PC-9 (cell line): ENCODE measurements around the gene NR4A1. TPM values are rescaled to one million over a fixed set of nuclear protein-coding genes. Genes with fewer than 3 reads are reported as not detected.

Source experiments
- BruUV-seq: library from RNA; stranded (reverse); fragments of 400-500 nt; replicated peaks from 2 replicates; lab custom pipeline; 2021; lab: Mats Ljungman, UMichigan
- CTCF ChIA-PET: fragments of 300-600 bp; sonication (Branson Sonifier 250); formaldehyde crosslinking; loops from one replicate; lab custom pipeline; 2022; ENCODE audit warnings: antibody characterized with exemption; lab: Charles Lee
- POLR2A ChIA-PET: fragments of 300-600 bp; sonication (Branson Sonifier 250); formaldehyde crosslinking; loops from one replicate; lab custom pipeline; 2022; ENCODE audit warnings: antibody characterized with exemption; ENCODE audit not compliant: unreplicated experiment; lab: Charles Lee
- DNase-seq, 2 experiments: peaks; one replicate each; pipeline versions ENCODE4 v3.0.0 to v3.0.0-alpha.2; 2015 to 2022; ENCODE audit warnings: mixed read lengths in 1 of 2
- H2AFZ ChIP-seq: fragments of 200-600 bp; sonication (generic); 2 replicates; pipeline ENCODE4 v1.8.1; 2017; ENCODE audit warnings: antibody characterized with exemption
- H3F3A ChIP-seq: fragments of 200-600 bp; sonication (generic); 2 replicates; pipeline ENCODE4 v1.8.1; 2017; ENCODE audit warnings: antibody characterized with exemption, mild to moderate bottlenecking, low read depth; ENCODE audit not compliant: insufficient read depth
- H3K27ac ChIP-seq: fragments of 200-600 bp; sonication (generic); 2 replicates; pipeline ENCODE4 v1.6.1; 2016; ENCODE audit warnings: mixed run types
- H3K27me3 ChIP-seq: fragments of 200-600 bp; sonication (generic); 2 replicates; pipeline ENCODE4 v1.6.1; 2016; ENCODE audit warnings: low read depth, mixed run types; ENCODE audit not compliant: insufficient read depth
- H3K36me3 ChIP-seq: fragments of 200-600 bp; sonication (generic); 2 replicates; pipeline ENCODE4 v1.6.1; 2016; ENCODE audit warnings: low read depth, mixed run types
- H3K4me1 ChIP-seq: fragments of 200-600 bp; sonication (generic); replicated peaks from 2 replicates; pipeline ENCODE4 v1.6.1; 2016; ENCODE audit warnings: mixed run types; ENCODE audit not compliant: insufficient read depth
- H3K4me2 ChIP-seq: fragments of 200-600 bp; sonication (generic); 2 replicates; pipeline ENCODE4 v1.6.1; 2017; ENCODE audit warnings: mixed run types
- H3K4me3 ChIP-seq: fragments of 200-600 bp; sonication (generic); 2 replicates; pipeline ENCODE4 v1.6.1; 2016; ENCODE audit warnings: mixed run types
- H3K79me2 ChIP-seq: fragments of 200-600 bp; sonication (generic); 2 replicates; pipeline ENCODE4 v1.6.1; 2017; ENCODE audit warnings: low read depth, mixed run types
- H3K9me2 ChIP-seq: fragments of 200-600 bp; sonication (generic); 2 replicates; pipeline ENCODE4 v1.8.1; 2017; ENCODE audit warnings: mild to moderate bottlenecking; ENCODE audit not compliant: insufficient read depth
- H3K9me3 ChIP-seq: fragments of 200-600 bp; sonication (generic); 2 replicates; pipeline ENCODE4 v1.8.1; 2016; ENCODE audit warnings: low read depth; ENCODE audit not compliant: insufficient read depth
- H4K20me1 ChIP-seq: fragments of 200-600 bp; sonication (generic); 2 replicates; pipeline ENCODE4 v1.8.1; 2017; ENCODE audit not compliant: insufficient read depth
- EZH2 ChIP-seq: fragments of 200-600 bp; sonication (generic); IDR thresholded peaks from 2 replicates; pipeline ENCODE4 v1.8.0; 2017; ENCODE audit warnings: antibody characterized with exemption, low read depth
- intact Hi-C: fragments of 100-400 bp; cut with micrococcal nuclease; formaldehyde crosslinking; loops from one replicate; pipeline ENCODE4 v1.10.0; 2022; ENCODE audit not compliant: unreplicated experiment
- total RNA-seq: library from RNA; stranded (reverse); gene quantifications from 2 replicates; pipeline ENCODE4 v1.2.3, GENCODE V29; 2021
- TF ChIP-seq, protein P1 (sequence below): fragments of 200-600 bp; sonication (generic); conservative IDR thresholded peaks from 2 replicates; pipeline ENCODE4 v1.6.1; 2017; ENCODE audit warnings: mixed run types, antibody characterized with exemption, mild to moderate bottlenecking, moderate library complexity

NR4A1 gene
- total RNA-seq, 1 experiment from 2014 or later: 6.5 TPM

DNA sequence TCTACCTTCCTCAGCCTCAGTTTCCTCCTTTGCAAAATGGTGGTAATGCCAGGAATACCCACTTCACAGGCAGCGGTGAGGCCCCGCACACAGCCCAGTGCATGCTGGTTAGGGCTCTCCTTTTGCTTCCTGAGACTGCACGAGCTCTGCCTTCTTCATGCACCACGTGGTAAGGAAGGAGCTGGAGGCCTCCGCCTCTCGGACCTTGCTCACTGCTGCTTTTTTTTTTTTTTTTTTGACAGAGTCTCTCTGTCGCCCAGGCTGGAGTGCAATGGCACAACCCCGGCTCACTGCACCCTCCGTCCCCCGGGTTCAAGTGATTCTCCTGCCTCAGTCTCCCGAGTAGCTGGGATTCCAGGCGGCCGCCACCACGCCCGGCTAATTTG lies 26.4 kb upstream of the NR4A1 start:
- H3K4me1 ChIP-seq: peaks cover 14% of the 10 kb centered on the region
- no peaks in the 10 kb centered on the region for H4K20me1 ChIP-seq
- peak overlapping the region; percentile 97; the same call in 1 of the 2 replicates for H3K4me2 ChIP-seq
- H3K9me2 ChIP-seq: no peaks in the 10 kb centered on the region
- H3K9me3 ChIP-seq: no peaks in the 10 kb centered on the region
- H3K27me3 ChIP-seq: peaks cover 4% of the 10 kb centered on the region; the same call in 1 of the 2 replicates
- TF ChIP-seq, protein P1, sequence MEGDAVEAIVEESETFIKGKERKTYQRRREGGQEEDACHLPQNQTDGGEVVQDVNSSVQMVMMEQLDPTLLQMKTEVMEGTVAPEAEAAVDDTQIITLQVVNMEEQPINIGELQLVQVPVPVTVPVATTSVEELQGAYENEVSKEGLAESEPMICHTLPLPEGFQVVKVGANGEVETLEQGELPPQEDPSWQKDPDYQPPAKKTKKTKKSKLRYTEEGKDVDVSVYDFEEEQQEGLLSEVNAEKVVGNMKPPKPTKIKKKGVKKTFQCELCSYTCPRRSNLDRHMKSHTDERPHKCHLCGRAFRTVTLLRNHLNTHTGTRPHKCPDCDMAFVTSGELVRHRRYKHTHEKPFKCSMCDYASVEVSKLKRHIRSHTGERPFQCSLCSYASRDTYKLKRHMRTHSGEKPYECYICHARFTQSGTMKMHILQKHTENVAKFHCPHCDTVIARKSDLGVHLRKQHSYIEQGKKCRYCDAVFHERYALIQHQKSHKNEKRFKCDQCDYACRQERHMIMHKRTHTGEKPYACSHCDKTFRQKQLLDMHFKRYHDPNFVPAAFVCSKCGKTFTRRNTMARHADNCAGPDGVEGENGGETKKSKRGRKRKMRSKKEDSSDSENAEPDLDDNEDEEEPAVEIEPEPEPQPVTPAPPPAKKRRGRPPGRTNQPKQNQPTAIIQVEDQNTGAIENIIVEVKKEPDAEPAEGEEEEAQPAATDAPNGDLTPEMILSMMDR: no peak
- TF ChIP-seq EZH2: no peak
- H2AFZ ChIP-seq: no peak overlapping the region
- intact Hi-C loops: loop anchor here (1.0 to 5.0 kb wide), 7 partner anchors 45 to 1948 kb away; no protein-coding TSS in a partner anchor
- no TSS peak for BruUV-seq
- POLR2A ChIA-PET: interaction anchor here (0.6 to 1.0 kb wide), 3 partner anchors 26 to 1305 kb away, joined by 10 to 13 read pairs (median 12); partner anchors contain the start of gene NR4A1
- H3K4me3 ChIP-seq: no peak overlapping the region
- H3F3A ChIP-seq: peaks cover 16% of the 10 kb centered on the region; the same call in 1 of the 2 replicates
- H3K79me2 ChIP-seq: no peaks in the 10 kb centered on the region
- DNase-seq: no peak
- no peaks in the 10 kb centered on the region for H3K36me3 ChIP-seq
- H3K27ac ChIP-seq: no peak overlapping the region
- CTCF ChIA-PET: interaction anchor here (0.6 to 2.4 kb wide), 24 partner anchors 12 to 1098 kb away, joined by 3 to 25 read pairs (median 6); partner anchors contain the start of gene ATG101

DNA sequence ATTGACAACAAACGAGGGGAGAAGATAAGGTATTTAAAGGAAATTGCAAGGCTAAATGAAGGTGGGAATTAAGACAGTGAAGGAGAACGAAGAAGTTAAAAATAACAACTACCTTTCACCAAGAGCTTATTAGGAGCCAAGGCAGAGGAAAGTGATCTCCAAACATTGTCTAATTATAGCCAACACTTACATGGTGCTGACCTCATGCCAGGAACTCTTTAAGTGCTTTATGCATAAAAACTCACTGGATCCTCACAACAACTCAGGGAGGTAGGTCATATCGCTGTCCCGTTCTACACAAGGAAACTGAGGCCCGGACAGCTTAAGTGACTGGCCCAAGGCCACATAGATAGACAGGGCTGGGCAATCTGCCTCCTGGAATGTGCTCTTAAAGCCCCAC lies 25.0 kb upstream of the NR4A1 start:
- peaks cover 11% of the 10 kb centered on the region; the same call in 1 of the 2 replicates for H3F3A ChIP-seq
- intact Hi-C loops: loop anchor here (5.0 kb wide), 1 partner anchor 856 kb away; no protein-coding TSS in a partner anchor
- H3K36me3 ChIP-seq: no peaks in the 10 kb centered on the region
- H3K9me2 ChIP-seq: no peaks in the 10 kb centered on the region
- H3K4me2 ChIP-seq: peak overlapping the region; percentile 97; the same call in 1 of the 2 replicates
- peaks cover 4% of the 10 kb centered on the region; the same call in 1 of the 2 replicates for H3K27me3 ChIP-seq
- H3K4me3 ChIP-seq: no peak overlapping the region
- no TSS peak for BruUV-seq
- POLR2A ChIA-PET: interaction anchor here (0.6 kb wide), 2 partner anchors 164 to 493 kb away, joined by 4 read pairs; no protein-coding TSS in a partner anchor
- H2AFZ ChIP-seq: no peak overlapping the region
- no peaks in the 10 kb centered on the region for H4K20me1 ChIP-seq
- no peaks in the 10 kb centered on the region for H3K9me3 ChIP-seq
- no peak for DNase-seq
- H3K4me1 ChIP-seq: peaks cover 17% of the 10 kb centered on the region
- no peaks in the 10 kb centered on the region for H3K79me2 ChIP-seq
- no peak overlapping the region for H3K27ac ChIP-seq
- CTCF ChIA-PET: interaction anchor here (1.1 to 2.4 kb wide), 11 partner anchors 21 to 853 kb away, joined by 3 to 25 read pairs (median 8); partner anchors contain the start of gene ATG101
- TF ChIP-seq, protein P1: no peak
- no peak for TF ChIP-seq EZH2

DNA sequence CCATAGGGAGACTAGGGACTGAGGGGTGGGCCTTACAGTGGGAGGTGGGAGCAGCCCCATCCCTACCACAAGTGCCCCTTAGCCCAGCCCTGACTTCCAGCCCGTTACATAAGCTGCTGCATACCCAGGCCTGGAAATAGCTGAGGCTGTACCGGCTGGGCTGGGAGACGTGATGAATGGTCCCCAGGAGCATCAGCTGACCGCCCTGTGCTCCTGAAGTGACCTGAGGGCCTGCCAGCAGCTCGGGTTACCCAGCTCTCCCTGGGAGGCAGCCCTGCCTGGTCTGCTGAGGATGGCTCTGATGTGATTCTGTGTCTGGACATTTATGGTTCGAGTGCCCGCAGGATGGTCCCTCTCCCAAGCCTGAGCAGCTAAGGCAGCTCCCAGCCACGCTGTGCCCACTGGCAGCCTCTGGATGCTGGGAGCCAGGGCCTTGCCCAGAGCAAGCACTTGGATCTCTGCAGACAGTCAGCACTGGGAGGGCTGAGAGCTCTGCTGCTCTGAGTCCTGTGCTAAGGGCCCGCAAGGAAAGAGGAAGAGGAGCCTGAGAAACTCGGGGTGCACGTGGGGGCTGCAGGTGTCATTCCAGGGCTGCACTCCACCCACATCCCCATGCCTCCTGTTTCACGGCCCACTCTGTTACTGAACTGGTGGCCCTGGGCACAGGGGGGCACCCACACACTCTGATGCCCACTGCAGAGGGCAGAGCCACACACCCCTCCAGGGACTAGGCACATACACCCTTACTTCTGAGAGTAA lies 24.0 kb upstream of the NR4A1 start:
- DNase-seq: no peak
- POLR2A ChIA-PET: no interaction called here
- intact Hi-C loops: loop anchor here (5.0 kb wide), 1 partner anchor 855 kb away; no protein-coding TSS in a partner anchor
- Histone ChIP-seq H4K20me1 (no peaks in the 10 kb centered on the region), H3K79me2 (no peaks in the 10 kb centered on the region), H3K9me2 (no peaks in the 10 kb centered on the region), H3F3A (peaks cover 17% of the 10 kb centered on the region; the same call in 1 of the 2 replicates), H3K4me2 (no peak overlapping the region), H2AFZ (no peak overlapping the region), H3K27ac (no peak overlapping the region), H3K4me3 (no peak overlapping the region), H3K36me3 (no peaks in the 10 kb centered on the region), H3K4me1 (peaks cover 21% of the 10 kb centered on the region), H3K9me3 (no peaks in the 10 kb centered on the region), H3K27me3 (peaks cover 4% of the 10 kb centered on the region; the same call in 1 of the 2 replicates)
- no TSS peak for BruUV-seq
- TF ChIP-seq, protein P1: no peak
- TF ChIP-seq EZH2: no peak
- CTCF ChIA-PET: interaction anchor here (0.7 kb wide), 1 partner anchor 603 kb away, joined by 16 read pairs; no protein-coding TSS in a partner anchor
